NCI-H2171 treated with DMSO at 0.1 percent for 48 hours (cell line): ENCODE results near the gene RNF40.

Experiments
- DNase-seq: peaks from one replicate; lab custom pipeline; 2025; lab: John Stamatoyannopoulos, UW

The RNF40 gene

GRCh38 chr16:30740364-30741251, 21.5 kb upstream of the RNF40 start:
- DNase-seq: no peak

DNA sequence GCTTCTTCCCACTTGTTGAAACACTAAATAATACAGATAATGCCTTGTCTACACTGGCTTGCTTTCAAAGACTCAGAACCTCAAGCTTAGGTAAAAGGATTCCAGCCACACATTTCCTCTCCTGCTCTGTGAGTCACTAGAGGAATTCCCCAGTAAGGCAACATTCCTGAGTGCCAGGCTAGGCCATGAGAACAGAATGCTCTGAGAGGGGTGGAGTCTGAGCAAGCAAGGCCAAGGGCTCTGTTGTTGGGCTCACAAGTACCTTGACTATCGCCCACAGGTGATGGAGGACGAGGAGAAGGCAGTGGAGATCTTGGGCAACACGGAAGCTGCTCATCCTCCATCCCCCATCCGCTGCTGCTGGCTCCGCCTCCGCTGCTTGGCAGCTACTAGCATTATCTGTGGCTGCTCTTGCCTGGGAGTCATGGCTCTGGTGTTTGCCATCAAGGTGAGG, 20.6 kb upstream of the RNF40 start:
- no peak for DNase-seq

- DNase-seq: no peak
These were observed 18.4 kb upstream of the RNF40 start for GRCh38 chr16:30743716-30744115.

GRCh38 chr16:30744183-30744582, 17.9 kb upstream of the RNF40 start:
- DNase-seq: no peak

DNA sequence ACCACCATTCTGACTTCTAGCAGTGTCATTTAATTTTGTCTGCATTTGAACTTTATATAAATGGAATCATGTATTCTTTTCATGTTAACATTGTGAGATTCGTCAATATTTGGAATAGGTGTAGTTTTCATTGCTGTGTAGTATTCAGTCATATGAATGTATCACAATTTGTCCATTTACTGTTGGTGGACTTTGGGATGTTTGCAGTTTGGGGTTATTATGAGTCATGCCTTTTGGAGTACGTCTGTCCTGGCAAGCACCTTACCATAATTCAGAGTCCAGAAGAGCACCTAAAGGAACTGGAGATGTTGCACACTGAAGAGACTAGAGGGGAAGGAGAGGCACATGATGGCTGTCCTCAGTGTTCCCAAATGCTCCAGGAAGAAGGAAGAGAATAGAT, 17.0 kb upstream of the RNF40 start:
- DNase-seq: no peak

- DNase-seq: no peak
These were observed 15.4 kb upstream of the RNF40 start for GRCh38 chr16:30746638-30747175.

- DNase-seq: no peak
These were observed 14.8 kb upstream of the RNF40 start for GRCh38 chr16:30747331-30747730.

GRCh38 chr16:30747799-30748633, 14.1 kb upstream of the RNF40 start, which contains the start of gene PHKG2:
Gene PHKG2, plus strand, starts transcription at chr16:30748425. Its CDS starts 396 bp downstream, at chr16:30748821.
- peak; percentile 99 for DNase-seq

GRCh38 chr16:30748634-30749445, 13.3 kb upstream of the RNF40 start:
- no peak for DNase-seq

DNA sequence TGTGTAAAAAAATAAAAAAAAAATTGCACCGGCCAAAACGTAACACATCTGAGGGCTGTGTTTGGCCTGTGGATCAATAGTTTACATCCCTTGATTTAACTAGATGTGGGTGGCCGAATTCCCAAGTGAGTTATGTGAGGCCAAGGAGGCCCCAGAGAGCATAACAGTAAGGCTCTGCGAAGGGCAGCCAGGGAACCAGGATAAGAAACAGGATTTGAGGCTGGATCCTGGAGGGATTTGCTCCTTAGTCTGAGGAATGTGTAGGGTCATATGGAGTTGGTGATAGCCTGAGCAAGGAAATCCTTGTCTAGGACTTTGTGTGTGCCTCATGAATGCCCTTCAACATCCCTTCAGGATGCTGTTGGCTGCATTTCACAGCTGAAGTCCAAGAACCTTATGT, 11.9 kb upstream of the RNF40 start:
- DNase-seq: no peak

DNA sequence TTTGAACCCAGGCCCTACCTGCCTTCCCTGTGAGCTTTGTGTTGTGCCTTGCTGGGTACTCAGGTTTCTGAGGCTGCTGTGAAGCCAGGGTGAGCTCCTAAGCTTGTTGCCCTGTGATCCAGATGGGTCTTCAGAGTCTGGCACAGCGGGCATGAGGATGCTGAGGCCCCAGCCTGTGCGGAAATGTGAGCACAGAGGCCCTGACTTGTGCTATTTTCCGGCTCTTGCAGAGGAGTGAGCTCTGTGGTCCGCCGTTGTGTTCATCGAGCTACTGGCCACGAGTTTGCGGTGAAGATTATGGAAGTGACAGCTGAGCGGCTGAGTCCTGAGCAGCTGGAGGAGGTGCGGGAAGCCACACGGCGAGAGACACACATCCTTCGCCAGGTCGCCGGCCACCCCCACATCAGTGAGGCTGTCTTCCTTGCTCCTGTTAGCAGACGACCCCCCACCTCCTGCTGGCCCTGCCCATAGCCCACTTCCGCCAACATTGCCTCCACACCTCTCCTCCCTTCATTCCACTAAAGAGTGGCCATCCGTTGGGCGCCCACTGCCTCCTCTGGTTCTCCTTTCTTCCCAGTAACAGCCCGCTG, 11.2 kb upstream of the RNF40 start:
- DNase-seq: no peak

- DNase-seq: no peak
These were observed 8.5 kb upstream of the RNF40 start for GRCh38 chr16:30753596-30753995.

DNA sequence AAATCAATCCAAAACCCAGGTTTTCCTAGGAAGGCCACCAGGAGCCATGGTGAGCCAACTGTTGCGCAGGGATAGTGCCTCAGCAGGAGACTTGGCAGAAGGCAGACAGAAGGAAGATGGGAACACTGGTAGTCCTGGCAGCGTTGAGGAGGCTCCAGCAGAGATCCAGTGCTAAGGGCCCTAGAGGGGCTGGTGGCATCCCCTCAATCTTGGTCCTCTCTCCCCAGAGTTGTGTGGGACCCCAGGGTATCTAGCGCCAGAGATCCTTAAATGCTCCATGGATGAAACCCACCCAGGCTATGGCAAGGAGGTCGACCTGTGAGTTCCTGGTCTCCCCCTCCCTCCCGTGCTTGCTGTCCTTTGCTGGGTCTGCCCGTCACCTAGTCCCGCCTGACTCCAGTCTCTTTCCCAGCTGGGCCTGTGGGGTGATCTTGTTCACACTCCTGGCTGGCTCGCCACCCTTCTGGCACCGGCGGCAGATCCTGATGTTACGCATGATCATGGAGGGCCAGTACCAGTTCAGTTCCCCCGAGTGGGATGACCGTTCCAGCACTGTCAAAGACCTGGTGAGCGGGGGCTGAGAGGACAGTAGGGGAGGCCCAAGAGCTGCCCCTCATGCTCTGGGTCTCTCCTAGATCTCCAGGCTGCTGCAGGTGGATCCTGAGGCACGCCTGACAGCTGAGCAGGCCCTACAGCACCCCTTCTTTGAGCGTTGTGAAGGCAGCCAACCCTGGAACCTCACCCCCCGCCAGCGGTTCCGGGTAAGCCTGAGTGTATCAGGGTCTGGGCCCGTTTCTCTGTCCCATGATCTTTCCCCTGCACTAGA, 6.0 kb upstream of the RNF40 start:
- DNase-seq: no peak

DNA sequence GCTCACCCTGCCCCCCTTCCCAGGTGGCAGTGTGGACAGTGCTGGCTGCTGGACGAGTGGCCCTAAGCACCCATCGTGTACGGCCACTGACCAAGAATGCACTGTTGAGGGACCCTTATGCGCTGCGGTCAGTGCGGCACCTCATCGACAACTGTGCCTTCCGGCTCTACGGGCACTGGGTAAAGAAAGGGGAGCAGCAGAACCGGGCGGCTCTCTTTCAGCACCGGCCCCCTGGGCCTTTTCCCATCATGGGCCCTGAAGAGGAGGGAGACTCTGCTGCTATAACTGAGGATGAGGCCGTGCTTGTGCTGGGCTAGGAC, 5.4 kb upstream of the RNF40 start:
- DNase-seq: no peak

DNA sequence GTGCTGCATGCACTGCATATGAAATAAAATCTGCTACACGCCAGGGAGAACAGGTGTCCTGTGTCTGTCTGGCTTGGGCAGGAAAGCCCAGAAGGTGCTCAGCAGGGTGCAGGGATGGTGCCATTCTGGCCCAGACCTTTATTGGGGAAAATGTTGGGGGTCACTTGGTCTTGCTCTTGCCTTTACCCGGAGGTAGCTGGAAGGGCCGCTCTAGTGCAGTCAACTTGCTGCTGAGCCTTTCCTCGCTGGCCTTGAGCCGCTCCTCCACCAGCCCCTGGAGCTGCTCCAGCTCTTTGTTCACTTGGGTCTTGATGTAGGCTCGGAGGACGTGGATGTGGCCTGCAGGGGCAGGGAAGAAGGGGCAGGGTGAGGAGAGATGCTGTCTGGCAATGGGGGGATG, 4.8 kb upstream of the RNF40 start:
- DNase-seq: no peak

DNA sequence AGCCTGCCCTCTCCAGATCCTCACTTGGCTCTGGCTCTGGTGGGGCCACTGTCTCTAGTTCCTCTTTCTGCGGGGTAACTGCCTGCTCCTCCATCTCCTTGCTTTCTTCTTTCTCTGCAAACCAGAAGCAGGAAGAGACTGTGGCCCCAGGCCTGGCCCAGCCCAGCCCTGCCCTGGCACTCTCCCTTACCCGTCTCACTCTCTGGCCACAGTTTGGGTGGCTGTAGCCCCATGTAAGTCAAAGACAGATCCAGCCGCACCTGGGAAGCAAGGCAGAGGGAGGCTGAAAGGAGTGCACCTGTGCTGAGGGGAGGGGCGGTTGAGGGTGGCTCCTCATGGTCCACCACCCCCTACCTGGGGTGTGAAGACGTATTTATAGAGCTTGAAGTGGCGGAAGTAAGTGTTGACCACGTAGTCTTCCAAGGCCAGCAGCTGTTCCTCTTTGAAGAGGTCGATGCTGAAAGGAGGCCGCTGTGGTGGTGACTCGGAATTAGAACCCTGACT, 3.1 kb upstream of the RNF40 start:
- no peak for DNase-seq

DNA sequence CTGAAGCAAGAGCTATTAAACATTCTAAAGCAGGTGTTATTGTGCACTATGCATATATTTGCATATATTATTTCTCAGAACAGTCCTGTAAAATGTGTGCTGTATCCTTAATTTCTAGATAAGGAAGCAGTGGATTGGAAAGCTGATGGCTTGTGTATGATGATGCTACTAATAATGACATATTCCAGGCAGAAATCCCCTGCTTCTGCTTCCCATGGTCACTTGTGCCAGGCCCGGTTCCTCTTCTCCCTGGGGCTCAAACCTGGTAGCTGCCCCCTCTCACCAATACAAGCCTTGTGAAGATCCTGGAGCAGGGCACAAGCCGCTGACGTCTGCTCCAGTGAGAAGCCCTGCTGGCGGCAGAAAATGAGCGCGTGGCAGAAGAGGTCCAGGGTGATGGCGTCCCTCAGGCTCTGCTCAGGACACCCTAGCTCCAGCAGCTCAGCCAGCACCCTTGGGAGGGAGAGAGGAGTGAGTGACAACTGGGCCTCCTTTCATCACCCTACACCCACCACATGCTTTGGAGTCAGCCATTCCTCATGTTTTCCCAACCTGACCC, 2.0 kb upstream of the RNF40 start:
- no peak for DNase-seq

- DNase-seq: no peak
These were observed 1.3 kb upstream of the RNF40 start for GRCh38 chr16:30760577-30761426.

DNA sequence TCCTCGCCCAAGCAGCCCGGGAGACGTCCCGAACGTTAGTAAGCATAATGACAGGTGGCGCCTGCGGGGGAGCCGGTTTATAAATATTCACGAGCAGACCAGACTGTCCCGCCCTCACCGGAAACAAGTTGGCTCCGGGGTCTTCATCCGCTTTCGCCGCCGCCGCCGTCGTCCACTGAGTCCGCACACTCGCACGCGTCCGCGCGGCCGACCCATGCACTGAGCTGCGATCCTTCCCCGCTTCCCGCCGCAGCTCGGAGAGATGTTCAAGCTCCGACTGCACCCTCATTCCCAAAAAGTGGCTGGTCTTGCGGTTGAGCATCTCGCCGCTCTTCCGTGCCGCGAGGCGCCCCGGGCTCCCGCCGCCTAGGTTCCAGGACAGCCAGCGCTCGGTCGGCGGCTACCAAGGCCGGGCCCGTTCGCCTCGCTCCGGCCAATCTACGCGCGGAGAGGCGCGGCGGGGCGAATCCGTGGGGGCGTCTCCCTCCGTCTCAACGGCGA, 645 bp upstream of the RNF40 start:
- peak; percentile 68 for DNase-seq
